Measurements from ENCODE around the gene LRRN2.

GRCh38 chr1:204621396-204621795 is 64.1 kb downstream of the LRRN2 start:
- TF ChIP-seq POLR2AphosphoS5 (IDR thresholded peaks at IDR 0.05; ENCODE audit: low read depth, low read length): no peak
- TF ChIP-seq FOXP2 (optimal IDR thresholded peaks at IDR 0.05; ENCODE audit: borderline replicate concordance, extremely low read depth, extremely low read length, insufficient read depth): no peak
- no peak for TF ChIP-seq TAF1 (IDR thresholded peaks at IDR 0.05; ENCODE audit: borderline replicate concordance, insufficient read depth, low read length)
- no peak for TF ChIP-seq SIN3A (IDR thresholded peaks at IDR 0.05; ENCODE audit: borderline replicate concordance, insufficient read depth, low read length)

Data from PFSK-1 (cell line).